Gastrocnemius medialis (tissue), 4 donors: ENCODE data around the gene BLACAT1. TPM values are rescaled to one million over a fixed set of nuclear protein-coding genes. Genes with fewer than 3 reads are reported as not detected.
A peak's percentile ranks its signal among the peaks of the same experiment; 100 is the strongest.

Experiments used
- ATAC-seq, 2 donors: fragments of 150-250 bp; one replicate each; pipeline ENCODE4 v1.9.1; 2016
- DNase-seq, 2 donors: peaks; one replicate each; pipeline ENCODE4 v3.0.0-alpha.2; 2019
- H3K27ac ChIP-seq, 4 donors: fragments of 200-600 bp; sonication (generic); 1 replicate in 1 of 4; 2 replicates in 3 of 4; pipeline ENCODE4 v1.5.1; 2016 to 2018; ENCODE audit warnings: mild to moderate bottlenecking in 2 of 4, moderate library complexity in 1 of 4
- H3K27me3 ChIP-seq, 3 donors: fragments of 200-600 bp; sonication (generic) in 2 of 3; 1 replicate in 1 of 3; 2 replicates in 2 of 3; pipeline versions ENCODE4 v1.5.1 to v1.6.0; 2016 to 2019; ENCODE audit warnings: mild to moderate bottlenecking in 1 of 3, moderate library complexity in 1 of 3
- H3K36me3 ChIP-seq, 2 donors: fragments of 200-600 bp; sonication (generic) in 1 of 2; one replicate each; pipeline ENCODE4 v1.5.1; 2017 to 2018
- H3K4me1 ChIP-seq, 2 donors: fragments of 200-600 bp; sonication (generic) in 1 of 2; one replicate each; pipeline ENCODE4 v1.5.1; 2016 to 2017; ENCODE audit warnings: mild to moderate bottlenecking in 2 of 2
- H3K4me3 ChIP-seq, 4 donors: fragments of 200-600 bp; sonication (generic) in 3 of 4; 1 replicate in 1 of 4; 2 replicates in 3 of 4; pipeline ENCODE4 v1.5.1; 2016 to 2019; ENCODE audit warnings: mild to moderate bottlenecking in 2 of 4
- H3K9me3 ChIP-seq, 3 donors: fragments of 200-600 bp; sonication (generic) in 2 of 3; 1 replicate in 1 of 3; 2 replicates in 2 of 3; pipeline ENCODE4 v1.5.1; 2016 to 2019
- CTCF ChIP-seq, 5 experiments: fragments of 450-650 bp in 3 of 5; fragments of 200-600 bp in 2 of 5; sonication (generic) in 2 of 5; IDR thresholded peaks in 4 of 5; conservative IDR thresholded peaks in 1 of 5; 1 replicate in 4 of 5; 2 replicates in 1 of 5; pipeline ENCODE4 v1.5.1; 2016 to 2019; ENCODE audit warnings: antibody characterized with exemption in 5 of 5, mild to moderate bottlenecking in 3 of 5, moderate library complexity in 3 of 5
- POLR2A ChIP-seq, 2 donors: fragments of 450-650 bp; IDR thresholded peaks; one replicate each; pipeline ENCODE4 v1.6.1; 2017; ENCODE audit warnings: antibody characterized with exemption in 2 of 2, mild to moderate bottlenecking in 2 of 2, moderate library complexity in 2 of 2
- in situ Hi-C, 4 donors: fragments of 200-750 bp; cut with MboI; loops; one replicate each; pipeline versions ENCODE4 v1.15.0 to v1.8.0; 2017; ENCODE audit warnings: low sequenced_read_pairs in 4 of 4
- intact Hi-C: fragments of 100-400 bp; cut with DNase I; formaldehyde crosslinking; loops from one replicate; pipeline ENCODE4 v1.15.1; 2023; ENCODE audit warnings: low total_unique reads
- total RNA-seq, 4 donors: library from RNA; depleted of rRNA; stranded (reverse); fragments of >200 nt; gene quantifications; one replicate each; pipeline versions ENCODE4 v1.1.0 to v1.2.3, GENCODE V29; 2016

Gene BLACAT1
- total RNA-seq, 4 donors from 2014 or later = not detected

- DNase-seq = no peak
- H3K4me1 ChIP-seq = peaks cover 0 to 15% of the 10 kb centered on the region in 2 donors
Observed at GRCh38 chr1:205495237-205495823, 39.5 kb upstream of the BLACAT1 start.

DNA sequence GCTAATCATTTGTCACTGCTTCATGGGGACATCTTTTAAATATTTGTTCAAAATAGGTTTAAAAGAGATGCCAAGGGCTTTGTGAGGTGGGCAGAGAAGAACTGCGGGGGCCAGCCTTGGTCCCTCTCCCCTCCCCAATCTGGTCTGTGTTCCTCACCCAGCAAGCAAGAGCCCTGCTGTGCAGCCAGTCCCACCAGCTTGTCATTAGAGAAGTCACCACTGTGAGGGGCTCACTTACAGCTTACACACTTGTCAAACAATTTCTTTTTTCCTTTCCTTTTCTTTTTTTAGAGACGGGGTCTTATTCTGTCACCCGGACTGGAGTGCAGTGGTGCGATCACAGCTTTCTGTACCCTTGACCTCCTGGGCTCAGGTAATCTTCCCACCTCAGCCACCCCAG lies 38.3 kb upstream of the BLACAT1 start:
- ATAC-seq (no peak), DNase-seq (no peak)
- Histone ChIP-seq H3K27me3 (no peaks in the 10 kb centered on the region), H3K36me3 (no peaks in the 10 kb centered on the region), H3K27ac (no peak overlapping the region), H3K9me3 (no peaks in the 10 kb centered on the region), H3K4me3 (no peak overlapping the region), H3K4me1 (peaks cover 0 to 14% of the 10 kb centered on the region in 2 donors)
- intact Hi-C loops (no loop called here), in situ Hi-C loops (no loop called here)
- no peak for TF ChIP-seq CTCF (IDR thresholded peaks at IDR 0.05 in 4 of 5, conservative IDR thresholded peaks at IDR 0.05 in 1 of 5)
- no peak for TF ChIP-seq POLR2A (IDR thresholded peaks at IDR 0.05)

More at GRCh38 chr1:205495237-205495823, 39.5 kb upstream of the BLACAT1 start:
- Histone ChIP-seq H3K36me3 (no peaks in the 10 kb centered on the region), H3K27me3 (no peaks in the 10 kb centered on the region), H3K27ac (no peak overlapping the region), H3K9me3 (no peaks in the 10 kb centered on the region), H3K4me3 (no peak overlapping the region)
- in situ Hi-C loops = no loop called here
- TF ChIP-seq POLR2A (IDR thresholded peaks at IDR 0.05) = no peak
- TF ChIP-seq CTCF (IDR thresholded peaks at IDR 0.05 in 4 of 5, conservative IDR thresholded peaks at IDR 0.05 in 1 of 5) = no peak
- no peak for ATAC-seq
- intact Hi-C loops = no loop called here

DNA sequence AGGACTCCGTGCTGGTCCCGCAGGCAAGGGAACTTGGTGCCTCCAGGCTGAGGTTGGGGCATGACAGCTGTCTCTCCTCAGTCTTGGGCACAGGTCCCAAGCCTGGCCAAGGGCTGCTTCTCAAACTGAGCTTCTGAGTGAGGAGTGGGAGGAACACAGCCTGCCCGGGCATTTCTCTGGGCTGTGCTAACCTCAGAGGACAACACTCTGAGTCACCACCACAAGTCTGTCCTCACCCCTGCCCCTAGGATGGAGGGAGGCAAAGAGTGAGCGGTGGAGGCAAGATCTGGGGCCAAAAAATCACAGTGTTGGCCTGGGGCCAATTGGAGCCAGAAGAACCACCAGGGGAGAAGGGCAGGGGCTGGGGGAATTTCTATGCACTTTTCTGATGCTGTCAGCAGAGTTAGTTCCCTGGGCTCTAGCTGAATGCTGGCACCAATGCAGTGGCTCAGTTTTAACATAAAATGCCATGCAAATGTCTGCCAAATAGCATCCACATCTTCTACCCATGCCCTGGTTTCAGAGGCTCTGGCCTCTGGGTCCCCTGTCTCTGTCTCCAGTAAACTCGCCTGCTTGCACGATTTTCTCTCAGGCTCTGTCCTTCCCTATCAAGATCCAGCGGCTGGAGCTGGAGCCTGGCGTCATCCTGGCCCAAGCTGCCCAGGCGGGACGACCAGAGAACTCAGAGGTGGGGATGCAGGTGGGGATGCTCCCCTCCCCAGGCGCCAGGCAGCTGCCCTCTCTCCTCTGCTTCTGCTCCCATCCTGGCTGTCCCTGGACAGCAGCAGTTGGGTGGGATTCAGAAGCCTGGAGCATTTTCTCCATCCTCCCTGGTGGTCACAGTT lies 37.6 kb upstream of the BLACAT1 start:
- TF ChIP-seq POLR2A (IDR thresholded peaks at IDR 0.05) (no peak), CTCF (IDR thresholded peaks at IDR 0.05 in 4 of 5, conservative IDR thresholded peaks at IDR 0.05 in 1 of 5) (no peak)
- Histone ChIP-seq H3K4me1 (peaks cover 0 to 14% of the 10 kb centered on the region in 2 donors), H3K27me3 (no peaks in the 10 kb centered on the region), H3K36me3 (no peaks in the 10 kb centered on the region), H3K9me3 (no peaks in the 10 kb centered on the region), H3K27ac (no peak overlapping the region), H3K4me3 (no peak overlapping the region)
- in situ Hi-C loops (no loop called here), intact Hi-C loops (no loop called here)
- ATAC-seq (peak; percentile 37 to 60), DNase-seq (peak in 1 of 2 donors; percentile 23)

DNA sequence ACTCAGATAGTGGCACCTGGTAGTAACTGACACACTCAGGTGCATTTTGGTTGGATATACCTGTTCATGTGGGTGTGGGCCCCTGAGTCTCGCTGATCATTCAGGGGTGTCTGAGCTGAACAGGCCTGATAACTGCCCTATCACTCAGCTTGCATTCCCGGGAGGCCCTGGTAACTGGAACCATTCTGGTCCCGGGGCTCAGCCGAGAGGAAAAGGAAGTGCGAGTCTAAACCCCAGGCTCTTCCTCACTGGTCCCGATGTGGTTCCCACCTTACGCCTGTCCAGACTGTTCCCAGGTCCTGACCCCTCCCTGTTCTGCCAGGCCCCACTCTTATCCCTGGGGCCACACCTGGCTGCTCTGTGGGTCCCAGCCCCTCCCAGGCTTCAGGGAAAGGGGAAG lies 36.9 kb upstream of the BLACAT1 start:
- intact Hi-C loops = no loop called here
- no peaks in the 10 kb centered on the region for H3K9me3 ChIP-seq
- no peak for ATAC-seq
- no peak for DNase-seq
- in situ Hi-C loops = no loop called here
- no peak overlapping the region for H3K27ac ChIP-seq
- H3K27me3 ChIP-seq = no peaks in the 10 kb centered on the region
- TF ChIP-seq CTCF (IDR thresholded peaks at IDR 0.05 in 4 of 5, conservative IDR thresholded peaks at IDR 0.05 in 1 of 5) (no peak), POLR2A (IDR thresholded peaks at IDR 0.05) (no peak)
- no peak overlapping the region for H3K4me3 ChIP-seq
- H3K4me1 ChIP-seq = peaks cover 0 to 14% of the 10 kb centered on the region in 2 donors
- no peaks in the 10 kb centered on the region for H3K36me3 ChIP-seq
